ENCODE data around the gene PRKCB. TPM values are rescaled to one million over a fixed set of nuclear protein-coding genes. Genes with fewer than 3 reads are reported as not detected.
A peak's percentile ranks its signal among the peaks of the same experiment; 100 is the strongest.

PRKCB gene
- total RNA-seq, 1 donor from 2014 or later: not detected

- H3K36me3 Mint-ChIP-seq (ENCODE audit: unreplicated experiment): no peaks in the 10 kb centered on the region
- no peak for DNase-seq (ENCODE audit: extremely low spot score, unreplicated experiment)
- no peak overlapping the region for H3K4me3 Mint-ChIP-seq (ENCODE audit: unreplicated experiment)
- H3K27me3 Mint-ChIP-seq (ENCODE audit: unreplicated experiment): no peaks in the 10 kb centered on the region
- H3K27ac Mint-ChIP-seq (ENCODE audit: unreplicated experiment): no peak overlapping the region
- H3K4me1 Mint-ChIP-seq (ENCODE audit: unreplicated experiment): no peaks in the 10 kb centered on the region
- no peak for TF ChIP-seq CTCF (IDR thresholded peaks at IDR 0.05)
- H3K9me3 Mint-ChIP-seq (ENCODE audit: unreplicated experiment): no peaks in the 10 kb centered on the region
Measured at GRCh38 chr16:23955088-23955487, 119.3 kb downstream of the PRKCB start.

GRCh38 chr16:23957287-23957686 lies 121.5 kb downstream of the PRKCB start:
- H3K4me3 Mint-ChIP-seq (ENCODE audit: unreplicated experiment): no peak overlapping the region
- no peak for DNase-seq (ENCODE audit: extremely low spot score, unreplicated experiment)
- no peaks in the 10 kb centered on the region for H3K27me3 Mint-ChIP-seq (ENCODE audit: unreplicated experiment)
- no peak for TF ChIP-seq CTCF (IDR thresholded peaks at IDR 0.05)
- H3K4me1 Mint-ChIP-seq (ENCODE audit: unreplicated experiment): no peaks in the 10 kb centered on the region
- no peaks in the 10 kb centered on the region for H3K9me3 Mint-ChIP-seq (ENCODE audit: unreplicated experiment)
- H3K27ac Mint-ChIP-seq (ENCODE audit: unreplicated experiment): no peak overlapping the region
- H3K36me3 Mint-ChIP-seq (ENCODE audit: unreplicated experiment): no peaks in the 10 kb centered on the region

GRCh38 chr16:23959072-23959751 lies 123.4 kb downstream of the PRKCB start:
- no peak overlapping the region for H3K4me3 Mint-ChIP-seq (ENCODE audit: unreplicated experiment)
- DNase-seq (ENCODE audit: extremely low spot score, unreplicated experiment): no peak
- no peaks in the 10 kb centered on the region for H3K9me3 Mint-ChIP-seq (ENCODE audit: unreplicated experiment)
- H3K4me1 Mint-ChIP-seq (ENCODE audit: unreplicated experiment): no peaks in the 10 kb centered on the region
- no peaks in the 10 kb centered on the region for H3K36me3 Mint-ChIP-seq (ENCODE audit: unreplicated experiment)
- no peaks in the 10 kb centered on the region for H3K27me3 Mint-ChIP-seq (ENCODE audit: unreplicated experiment)
- TF ChIP-seq CTCF (IDR thresholded peaks at IDR 0.05): no peak
- no peak overlapping the region for H3K27ac Mint-ChIP-seq (ENCODE audit: unreplicated experiment)

- Mint-ChIP-seq H3K4me1 (ENCODE audit: unreplicated experiment) (no peaks in the 10 kb centered on the region), H3K9me3 (ENCODE audit: unreplicated experiment) (no peaks in the 10 kb centered on the region), H3K27ac (ENCODE audit: unreplicated experiment) (no peak overlapping the region), H3K36me3 (ENCODE audit: unreplicated experiment) (no peaks in the 10 kb centered on the region), H3K4me3 (ENCODE audit: unreplicated experiment) (no peak overlapping the region), H3K27me3 (ENCODE audit: unreplicated experiment) (no peaks in the 10 kb centered on the region)
- no peak for DNase-seq (ENCODE audit: extremely low spot score, unreplicated experiment)
- TF ChIP-seq CTCF (IDR thresholded peaks at IDR 0.05): no peak
Measured at GRCh38 chr16:23959752-23960072, 123.9 kb downstream of the PRKCB start.

GRCh38 chr16:23960081-23960885 lies 124.5 kb downstream of the PRKCB start:
- Mint-ChIP-seq H3K4me1 (ENCODE audit: unreplicated experiment) (no peaks in the 10 kb centered on the region), H3K9me3 (ENCODE audit: unreplicated experiment) (no peaks in the 10 kb centered on the region), H3K4me3 (ENCODE audit: unreplicated experiment) (no peak overlapping the region), H3K27ac (ENCODE audit: unreplicated experiment) (no peak overlapping the region), H3K36me3 (ENCODE audit: unreplicated experiment) (no peaks in the 10 kb centered on the region), H3K27me3 (ENCODE audit: unreplicated experiment) (no peaks in the 10 kb centered on the region)
- peak; percentile 30 for DNase-seq (ENCODE audit: extremely low spot score, unreplicated experiment)
- TF ChIP-seq CTCF (IDR thresholded peaks at IDR 0.05): no peak
